RCC 7860 (cell line): ENCODE measurements around the gene SCAMP3.

Experiments used
- DNase-seq: peaks from one replicate; pipeline ENCODE4 v3.0.0-alpha.2; 2015; ENCODE audit warnings: low spot score
- FAIRE-seq: peaks from 2 replicates; lab custom pipeline; 2012; peaks lifted over from hg19 to GRCh38; lab: Jason Lieb, UNC

The SCAMP3 gene

DNA sequence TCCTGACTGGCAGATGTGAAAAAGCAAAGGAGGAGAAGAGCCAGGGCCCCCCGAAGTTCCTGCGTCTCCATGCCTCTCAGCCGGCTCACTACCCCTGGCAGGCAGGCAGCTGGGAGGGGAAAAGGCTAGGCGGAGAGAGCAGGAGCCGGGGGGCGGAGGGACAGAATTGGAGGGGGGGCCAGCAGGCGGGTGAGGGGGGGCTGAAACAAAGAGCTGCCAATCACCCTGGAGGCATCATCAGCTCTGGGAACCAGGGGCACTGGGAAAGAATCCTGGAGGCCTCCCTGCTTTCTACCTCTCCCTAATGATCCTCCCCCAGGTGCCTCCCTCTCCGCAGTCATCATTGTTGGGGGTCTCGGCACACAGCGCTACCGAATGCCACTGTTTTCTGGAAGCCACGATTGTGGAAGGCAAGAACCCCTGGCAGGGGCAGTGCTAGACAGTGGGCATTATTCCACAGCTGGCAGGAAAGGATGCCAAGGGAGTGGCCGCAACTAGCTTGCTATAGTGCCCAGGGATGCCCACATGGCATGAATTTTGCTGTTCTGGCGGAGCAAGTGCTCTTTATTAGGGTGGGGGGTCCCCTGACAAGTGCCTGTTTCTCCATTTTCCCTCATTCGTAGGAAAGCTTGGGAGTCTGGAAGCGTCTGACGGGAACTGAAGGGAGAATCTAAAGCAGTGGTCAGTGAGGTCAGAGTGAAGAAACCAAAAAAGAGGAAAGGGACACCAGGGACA is 54.2 kb downstream of the SCAMP3 start, which contains the start of gene THBS3:
THBS3 (minus strand) TSS at position 92 of the 735 bp plus-strand sequence; CDS start at position 71, 21 bp downstream.
- DNase-seq (no peak), FAIRE-seq (no peak)

DNA sequence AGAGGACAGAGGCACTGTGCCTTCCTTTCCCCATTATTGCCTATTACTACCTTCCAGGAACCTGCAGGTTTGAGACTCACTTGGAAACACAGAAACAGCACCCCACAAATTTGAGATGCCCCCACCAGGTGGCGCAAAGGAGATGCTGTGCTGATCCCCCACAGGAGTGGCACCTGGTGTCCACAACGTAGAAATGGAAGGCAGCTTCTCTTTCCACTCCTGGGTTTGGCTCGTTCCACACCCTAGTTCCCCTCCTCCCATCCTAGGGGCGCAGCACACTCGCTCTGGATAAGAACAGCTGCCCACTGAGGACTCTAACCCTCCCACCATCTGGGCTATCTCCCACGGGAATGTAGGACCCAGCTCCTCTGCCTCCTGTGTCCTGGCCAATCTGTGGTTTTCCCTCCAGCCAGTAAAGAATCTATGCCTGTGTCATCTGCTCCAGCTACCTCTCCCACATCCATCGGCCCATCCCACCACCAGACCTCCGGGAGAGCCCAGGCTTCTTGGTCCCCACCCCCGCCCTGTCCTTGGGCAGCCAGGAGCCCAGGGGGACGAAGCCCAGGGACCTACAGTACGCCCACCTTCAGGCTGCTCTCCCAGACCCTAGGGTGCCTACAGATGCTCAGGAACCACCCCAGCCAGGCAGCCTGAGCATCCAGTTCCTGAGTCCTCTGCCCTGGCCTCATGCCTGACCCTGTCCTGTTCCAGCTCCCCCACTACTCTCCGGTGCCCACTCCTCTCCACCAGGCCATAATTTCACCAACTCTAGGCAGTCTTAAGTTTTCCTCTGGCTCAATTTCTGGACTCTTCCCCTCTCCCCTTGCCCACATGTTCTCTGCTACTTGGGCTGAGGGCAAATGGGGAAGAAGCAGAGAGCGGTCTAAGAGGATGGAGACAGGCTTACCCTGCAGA is 55.0 kb downstream of the SCAMP3 start:
- peak; percentile 70 for DNase-seq
- FAIRE-seq: peak; percentile 40
